PFSK-1 (cell line): ENCODE results near the gene CYREN.

Source experiments
- FOXP2 ChIP-seq: optimal IDR thresholded peaks from 2 replicates; pipeline ENCODE3; 2011; ENCODE audit warnings: borderline replicate concordance, control low read depth, inconsistent platforms; ENCODE audit not compliant: insufficient read depth; ENCODE audit errors: extremely low read length, extremely low read depth
- POLR2AphosphoS5 ChIP-seq: IDR thresholded peaks from 2 replicates; pipeline ENCODE4 v1.6.1; 2012; ENCODE audit warnings: low read depth, mild to moderate bottlenecking, control low read depth, low read length, moderate library complexity
- REST ChIP-seq, 2 experiments: IDR thresholded peaks; 2 replicates each; pipeline versions ENCODE4 v1.6.1 to v1.8.0; 2011 to 2012; ENCODE audit warnings: low read depth in 2 of 2, low read length in 2 of 2, control low read depth in 1 of 2, inconsistent platforms in 1 of 2, mild to moderate bottlenecking in 1 of 2, moderate library complexity in 1 of 2; ENCODE audit not compliant: insufficient read depth in 1 of 2
- SIN3A ChIP-seq: IDR thresholded peaks from 2 replicates; pipeline ENCODE4 v1.6.1; 2012; ENCODE audit warnings: mild to moderate bottlenecking, low read length, moderate library complexity, borderline replicate concordance; ENCODE audit not compliant: insufficient read depth
- TAF1 ChIP-seq: IDR thresholded peaks from 2 replicates; pipeline ENCODE4 v1.6.1; 2012; ENCODE audit warnings: low read length, control low read depth, borderline replicate concordance; ENCODE audit not compliant: insufficient read depth

Gene CYREN

DNA sequence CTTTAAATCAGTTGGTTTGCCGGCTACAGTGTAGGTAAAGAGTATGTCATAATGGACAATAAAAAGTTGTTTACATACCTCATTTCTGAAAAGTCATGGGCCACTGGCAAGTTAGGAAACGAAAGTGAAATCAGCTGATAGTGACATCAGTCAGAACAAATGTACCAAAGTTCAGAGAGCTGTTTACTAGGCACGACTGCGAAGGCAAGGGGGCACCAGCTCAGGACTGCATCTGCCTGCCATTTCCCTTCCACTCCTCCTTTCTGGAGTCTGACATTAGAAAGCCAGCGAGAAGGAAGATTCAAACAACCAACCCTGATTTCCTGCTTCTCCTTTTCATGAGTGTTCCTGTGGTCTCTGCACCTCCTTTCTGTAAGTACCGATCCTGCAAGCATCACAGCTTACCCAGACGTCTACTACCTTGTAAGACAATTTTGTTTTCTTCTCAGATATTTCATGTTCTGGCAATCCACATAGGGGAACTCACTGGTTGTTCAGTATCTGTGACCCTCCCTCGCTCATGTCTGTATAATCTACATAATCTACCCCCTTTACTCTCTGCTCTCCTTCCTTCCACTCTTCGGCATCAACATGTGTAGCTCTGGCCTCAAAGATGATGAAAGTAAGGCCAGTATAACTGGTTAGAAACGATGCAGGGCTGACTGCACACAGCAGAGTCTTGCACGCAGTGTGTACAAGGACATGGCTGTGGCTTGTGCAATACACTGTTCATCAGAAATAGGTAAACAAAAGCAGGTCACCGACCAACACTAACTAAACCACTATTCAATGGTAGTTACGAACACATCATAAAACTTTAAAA, 22.4 kb downstream of the CYREN start, which contains the start of gene TMEM140:
TMEM140 (plus strand) TSS at position 174 of the 823 bp plus-strand sequence. CDS start 16,370 bp downstream, outside the sequence.
- no peak for TF ChIP-seq POLR2AphosphoS5
- TF ChIP-seq REST (IDR thresholded peaks at IDR 0.05; ENCODE audit: insufficient read depth in 1 of 2, low read depth in 2 of 2, low read length in 2 of 2) = no peak
- TF ChIP-seq SIN3A = no peak
- no peak for TF ChIP-seq TAF1
- TF ChIP-seq FOXP2 = no peak

GRCh38 chr7:135147341-135147898, 23.1 kb downstream of the CYREN start:
- TF ChIP-seq FOXP2 (no peak), SIN3A (no peak)

DNA sequence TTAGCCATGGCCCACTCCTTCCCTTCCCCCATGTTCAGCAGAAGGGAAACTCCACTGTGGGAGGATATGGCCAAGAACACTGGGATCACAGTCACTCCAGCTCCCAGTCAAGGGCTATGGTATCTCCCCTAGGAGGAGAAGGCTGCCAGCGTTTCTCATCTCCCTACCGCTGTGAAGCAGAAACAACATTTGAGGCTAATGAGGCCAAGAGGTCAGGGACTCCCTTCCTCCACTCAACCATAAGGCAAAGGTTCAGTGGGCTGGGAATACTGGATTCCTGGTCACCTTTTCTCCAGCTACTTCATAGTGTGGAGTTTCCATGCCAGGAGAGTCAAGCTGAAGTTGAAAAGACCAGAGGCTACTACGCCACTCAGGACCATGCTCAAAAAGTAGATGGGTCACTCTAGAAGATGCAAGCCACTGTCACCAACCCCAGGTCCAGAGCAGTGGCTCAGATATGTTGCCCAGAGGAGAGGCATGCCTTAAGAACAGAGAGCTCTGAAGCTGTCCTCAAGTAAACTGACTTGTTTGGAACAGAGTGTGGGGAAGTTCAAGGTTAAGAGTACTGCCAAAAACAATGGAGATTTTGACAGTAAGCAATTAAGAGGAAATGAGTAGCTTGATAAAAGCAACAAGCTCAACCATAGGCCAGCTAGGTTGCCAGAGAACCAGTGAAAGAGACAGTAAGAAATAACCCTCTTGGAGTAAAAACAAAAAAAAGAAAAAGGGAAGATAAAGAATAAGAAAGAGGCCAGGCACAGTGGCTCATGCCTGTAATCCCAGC, 26.4 kb downstream of the CYREN start:
- TF ChIP-seq TAF1 (no peak), FOXP2 (no peak), REST (IDR thresholded peaks at IDR 0.05; ENCODE audit: insufficient read depth in 1 of 2, low read depth in 2 of 2, low read length in 2 of 2) (no peak), SIN3A (no peak), POLR2AphosphoS5 (no peak)

GRCh38 chr7:135129579-135129978, 40.9 kb downstream of the CYREN start:
- no peak for TF ChIP-seq POLR2AphosphoS5
- TF ChIP-seq TAF1 = no peak
- TF ChIP-seq SIN3A = no peak
- TF ChIP-seq FOXP2 = no peak
- TF ChIP-seq REST (IDR thresholded peaks at IDR 0.05; ENCODE audit: insufficient read depth in 1 of 2, low read depth in 2 of 2, low read length in 2 of 2) = no peak

DNA sequence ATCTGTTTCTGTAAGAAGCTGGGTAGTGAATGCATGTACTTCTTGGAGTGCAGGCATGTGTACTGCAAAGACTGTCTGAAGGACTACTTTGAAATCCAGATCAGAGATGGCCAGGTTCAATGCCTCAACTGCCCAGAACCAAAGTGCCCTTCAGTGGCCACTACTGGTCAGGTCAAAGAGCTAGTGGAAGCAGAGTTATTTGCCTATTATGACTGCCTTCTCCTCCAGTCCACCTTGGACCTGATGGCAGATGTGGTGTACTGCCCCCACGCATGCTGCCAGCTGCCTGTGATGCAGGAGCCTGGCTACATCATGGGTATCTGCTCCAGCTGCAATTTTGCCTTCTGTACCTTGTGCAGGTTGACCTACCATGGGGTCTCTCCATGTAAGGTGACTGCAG, 41.6 kb downstream of the CYREN start:
- no peak for TF ChIP-seq TAF1
- no peak for TF ChIP-seq POLR2AphosphoS5
- no peak for TF ChIP-seq FOXP2
- TF ChIP-seq REST (IDR thresholded peaks at IDR 0.05; ENCODE audit: insufficient read depth in 1 of 2, low read depth in 2 of 2, low read length in 2 of 2) = no peak
- no peak for TF ChIP-seq SIN3A
